K562 (cell line): ENCODE data around the gene OR2AT4. TPM values are rescaled to one million over a fixed set of nuclear protein-coding genes. Genes with fewer than 3 reads are reported as not detected.
"Not testable (repeated sequence)": the region's sequence is repeated elsewhere in the genome, so short reads cannot be mapped to it uniquely, and the experiment has no call there.

Source experiments
- ATAC-seq: fragments of 200-7000 bp; cut with Tn5 transposase; 3 replicates; pipeline ENCODE4 v1.9.1; 2020; ENCODE audit warnings: moderate library complexity
- BruUV-seq: library from RNA; stranded (reverse); fragments of 400-500 nt; replicated peaks from 2 replicates; lab custom pipeline; 2021; lab: Mats Ljungman, UMichigan
- CTCF ChIA-PET: fragments of 300-600 bp; formaldehyde crosslinking; extraction: SDS; loops from one replicate; lab custom pipeline; 2021; ENCODE audit warnings: low intra/inter-chr PET ratio; lab: Yijun Ruan, JAX
- POLR2A ChIA-PET: fragments of 300-600, 350-650 bp; sonication (Branson Sonifier 250); formaldehyde crosslinking; extraction: SDS; loops from one replicate; lab custom pipeline; 2021; ENCODE audit warnings: antibody characterized with exemption, inconsistent platforms; lab: Yijun Ruan, JAX
- DNase-seq, 4 experiments: peaks; one replicate each; pipeline versions ENCODE4 v3.0.0 to v3.0.0-alpha.2; 2011 to 2018; ENCODE audit warnings: low spot score in 3 of 4, mixed read lengths in 3 of 4; ENCODE audit errors: extremely low read depth in 1 of 4
- FAIRE-seq: peaks from 2 replicates; lab custom pipeline; 2011; peaks lifted over from hg19 to GRCh38; lab: Jason Lieb, UNC
- H2AFZ ChIP-seq: 2 replicates; pipeline ENCODE4 v1.6.0; 2011; ENCODE audit warnings: low read depth, low read length, control low read depth, inconsistent platforms
- H3K27ac ChIP-seq: fragments of 200-600 bp; 3 replicates; pipeline ENCODE4 v1.8.0; 2011; ENCODE audit warnings: low read depth, mild to moderate bottlenecking, control low read depth, inconsistent platforms, low read length, moderate library complexity, mixed read lengths; ENCODE audit errors: extremely low read depth
- H3K27me3 ChIP-seq, 2 experiments: fragments of 300-600 bp in 1 of 2; 2 replicates in 1 of 2; 3 replicates in 1 of 2; pipeline versions ENCODE4 v1.6.0 to v1.8.0; 2011; ENCODE audit warnings: inconsistent platforms in 2 of 2, low read length in 2 of 2, mild to moderate bottlenecking in 1 of 2, mixed read lengths in 1 of 2, moderate library complexity in 1 of 2; ENCODE audit not compliant: control insufficient read depth in 2 of 2, insufficient read depth in 2 of 2
- H3K36me3 ChIP-seq: fragments of 300-600 bp; 3 replicates; pipeline ENCODE4 v1.8.0; 2011; ENCODE audit warnings: mild to moderate bottlenecking, low read length, inconsistent platforms; ENCODE audit not compliant: control insufficient read depth, insufficient read depth
- H3K4me1 ChIP-seq, 2 experiments: fragments of 200-600 bp in 1 of 2; replicated peaks in 1 of 2; 2 replicates in 1 of 2; 3 replicates in 1 of 2; pipeline versions ENCODE4 v1.5.1 to v1.8.0; 2011; ENCODE audit warnings: inconsistent platforms in 2 of 2, low read length in 2 of 2, mild to moderate bottlenecking in 1 of 2, mixed read lengths in 1 of 2, moderate library complexity in 1 of 2; ENCODE audit not compliant: control insufficient read depth in 2 of 2, insufficient read depth in 2 of 2
- H3K4me2 ChIP-seq: 2 replicates; pipeline ENCODE4 v1.6.1; 2011; ENCODE audit warnings: low read length, control low read depth, inconsistent platforms, mixed read lengths; ENCODE audit not compliant: insufficient read depth
- H3K4me3 ChIP-seq: fragments of 200-600 bp; sonication (generic), shearing (Covaris generic); 2 replicates; pipeline ENCODE4 v1.5.1; 2016; ENCODE audit warnings: control low read depth, inconsistent platforms
- H3K79me2 ChIP-seq: fragments of 200-600 bp; 3 replicates; pipeline ENCODE4 v1.8.0; 2011; ENCODE audit warnings: low read length, inconsistent platforms; ENCODE audit not compliant: control insufficient read depth, insufficient read depth
- H3K9ac ChIP-seq, 2 experiments: 2 replicates each; pipeline versions ENCODE4 v1.6.0 to v1.6.1; 2011; ENCODE audit warnings: low read depth in 2 of 2, low read length in 2 of 2, control low read depth in 1 of 2, inconsistent platforms in 1 of 2, mild to moderate bottlenecking in 1 of 2, mixed read lengths in 1 of 2; ENCODE audit not compliant: insufficient read depth in 1 of 2
- H3K9me1 ChIP-seq: one replicate; pipeline ENCODE4 v1.6.0; 2011; ENCODE audit warnings: inconsistent platforms, mild to moderate bottlenecking, low read length, moderate library complexity; ENCODE audit not compliant: control insufficient read depth, insufficient read depth
- H3K9me3 ChIP-seq: replicated peaks from 2 replicates; pipeline ENCODE4 v1.5.1; 2011; ENCODE audit warnings: low read depth, low read length, inconsistent platforms; ENCODE audit not compliant: control insufficient read depth, insufficient read depth
- H4K20me1 ChIP-seq: replicated peaks from 2 replicates; pipeline ENCODE4 v1.6.1; 2011; ENCODE audit warnings: low read length, inconsistent platforms, mixed read lengths; ENCODE audit not compliant: control insufficient read depth, insufficient read depth
- ADNP ChIP-seq: fragments of 200-800 bp; sonication (Bioruptor generic); IDR thresholded peaks from 2 replicates; pipeline ENCODE4 v1.6.1; 2016; ENCODE audit warnings: missing genetic modification characterization, missing compliant biosample characterization
- BCOR ChIP-seq: fragments of 450-650 bp; IDR thresholded peaks from 2 replicates; pipeline ENCODE4 v1.6.1; 2016
- CBX3 ChIP-seq, 2 experiments: IDR thresholded peaks; 1 replicate in 1 of 2; 2 replicates in 1 of 2; pipeline ENCODE4 v1.6.1; 2012; ENCODE audit warnings: inconsistent platforms in 2 of 2, low read length in 2 of 2, borderline replicate concordance in 1 of 2, control low read depth in 1 of 2
- HDAC1 ChIP-seq, 2 experiments: fragments of 450-650 bp; IDR thresholded peaks; 2 replicates each; pipeline ENCODE4 v1.6.1; 2016 to 2017; ENCODE audit warnings: inconsistent platforms in 1 of 2, mild to moderate bottlenecking in 1 of 2, moderate library complexity in 1 of 2
- ID3 ChIP-seq, 2 experiments: fragments of 250-450 bp in 1 of 2; fragments of 450-650 bp in 1 of 2; sonication (Bioruptor Pico) in 1 of 2; IDR thresholded peaks; 2 replicates each; pipeline versions ENCODE4 v1.6.1 to v1.8.0; 2016 to 2021; ENCODE audit warnings: mild to moderate bottlenecking in 2 of 2, moderate library complexity in 2 of 2, missing compliant biosample characterization in 1 of 2, missing genetic modification characterization in 1 of 2
- KDM1A ChIP-seq, 2 experiments: fragments of 450-650 bp; IDR thresholded peaks; 2 replicates each; pipeline ENCODE4 v1.6.1; 2016; ENCODE audit warnings: mild to moderate bottlenecking in 2 of 2
- POLR2H ChIP-seq: IDR thresholded peaks from 2 replicates; pipeline ENCODE4 v1.6.1; 2016; ENCODE audit warnings: missing genetic modification characterization, low read depth, mild to moderate bottlenecking, control low read depth, missing compliant biosample characterization, moderate library complexity
- RBM25 ChIP-seq: fragments of 200-400 bp; formaldehyde crosslinking; IDR thresholded peaks from 2 replicates; pipeline ENCODE4 v1.6.1; 2018; ENCODE audit warnings: low read length, low read depth, moderate library complexity; ENCODE audit not compliant: severe bottlenecking
- RCOR1 ChIP-seq, 2 experiments: IDR thresholded peaks; 2 replicates each; pipeline ENCODE4 v1.6.1; 2012; ENCODE audit warnings: low read depth in 2 of 2, low read length in 2 of 2, borderline replicate concordance in 1 of 2, improper control_type of control experiment in 1 of 2
- SMARCA5 ChIP-seq: fragments of 450-650 bp; IDR thresholded peaks from 2 replicates; pipeline ENCODE4 v1.6.1; 2016
- TEAD4 ChIP-seq, 2 experiments: sonication (generic) in 1 of 2; formaldehyde crosslinking in 1 of 2; IDR thresholded peaks; 2 replicates each; pipeline versions ENCODE4 v1.6.1 to v1.8.0; 2012 to 2022; ENCODE audit warnings: borderline replicate concordance in 1 of 2, inconsistent platforms in 1 of 2, low read length in 1 of 2, mild to moderate bottlenecking in 1 of 2, missing genetic modification reagents in 1 of 2
- ZBTB43 ChIP-seq: sonication (generic); formaldehyde crosslinking; IDR thresholded peaks from 2 replicates; pipeline ENCODE4 v1.8.0; 2023; ENCODE audit warnings: mild to moderate bottlenecking, missing genetic modification reagents
- ZBTB7A ChIP-seq: IDR thresholded peaks from 2 replicates; pipeline ENCODE4 v1.6.1; 2011; ENCODE audit warnings: low read depth, mild to moderate bottlenecking, low read length, moderate library complexity, borderline replicate concordance; ENCODE audit not compliant: control insufficient read depth
- ZNF146 ChIP-seq: IDR thresholded peaks from one replicate; pipeline ENCODE4 v1.6.1; 2018; ENCODE audit warnings: missing compliant biosample characterization; ENCODE audit not compliant: unreplicated experiment
- ZNF197 ChIP-seq: fragments of 200-800 bp; sonication (Bioruptor generic); IDR thresholded peaks from 2 replicates; pipeline ENCODE4 v1.6.1; 2016; ENCODE audit warnings: low read depth, missing genetic modification characterization, missing compliant biosample characterization
- ZNF830 ChIP-seq: fragments of 250-450 bp; sonication (Bioruptor Pico); IDR thresholded peaks from 2 replicates; pipeline ENCODE4 v1.5.0; 2021; ENCODE audit warnings: mild to moderate bottlenecking
- WGBS: fragments of 100-300 bp; shearing (Covaris generic); methylation state at CpG from one replicate; pipeline ENCODE4 v1.1.6; 2016; ENCODE audit warnings: low coverage, mixed read lengths; ENCODE audit not compliant: insufficient coverage; ENCODE audit errors: missing lambda C conversion rate; 5-methylcytosine and 5-hydroxymethylcytosine counted together
- in situ Hi-C: fragments of 300-500 bp; cut with MboI; formaldehyde crosslinking; loops from 4 replicates; pipeline ENCODE4 v1.15.0; 2018; ENCODE audit warnings: inconsistent platforms, mixed read lengths
- intact Hi-C: fragments of 100-400 bp; cut with micrococcal nuclease; formaldehyde crosslinking; loops from 2 replicates; pipeline ENCODE4 v1.14.2; 2022
- polyA plus RNA-seq, 8 experiments: library from polyadenylated mRNA; depleted of rRNA in 4 of 8; stranded (reverse) in 5 of 8; unstranded in 3 of 8; fragments of >200 nt; fragmentation: Nextera tagmentation in 2 of 8; fragmentation: Illumina TruSeq in 1 of 8; extraction: Ambion mirVana in 2 of 8; extraction: Trizol in 1 of 8; gene quantifications; 2 replicates each; pipeline versions ENCODE4 v1.2.1 to v1.2.3, GENCODE V29; 2011 to 2014; ENCODE audit warnings: inconsistent platforms in 1 of 8, missing spikeins in 1 of 8
- total RNA-seq, 7 experiments: library from RNA; depleted of rRNA in 6 of 7; stranded (reverse); fragments of >200 nt in 6 of 7; fragmentation: Illumina TruSeq in 2 of 7; extraction: Trizol in 2 of 7; gene quantifications; 2 replicates each; pipeline versions ENCODE4 v1.2.1 to v1.2.3, GENCODE V29; 2011 to 2021; ENCODE audit warnings: low replicate concordance in 1 of 7

OR2AT4 gene
- total and polyA plus RNA-seq, 9 of the 15 experiments (the other 6 are each of a cell fraction or from before 2014, with no cell fraction given), result 0.86 to 3.1 (median 2.0) TPM

DNA sequence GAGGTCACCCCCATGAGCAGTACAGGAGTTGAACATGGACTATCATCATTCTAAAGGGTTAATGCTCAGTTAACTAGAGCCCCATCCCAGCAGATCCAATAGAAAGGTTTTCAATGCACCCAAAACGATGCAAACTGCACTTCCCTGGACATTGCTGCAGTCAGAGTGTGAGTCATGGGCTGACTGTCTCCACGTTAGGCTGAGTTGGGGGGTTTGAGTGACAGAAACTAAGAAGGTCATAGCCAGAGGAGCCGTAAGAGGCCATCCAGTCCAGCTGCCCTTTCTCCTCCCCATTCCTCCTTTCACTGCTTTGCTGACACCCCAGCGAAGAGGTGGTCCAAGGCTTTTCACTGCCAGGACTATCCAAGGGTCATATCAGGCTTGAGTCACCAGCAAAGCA lies 10.5 kb upstream of the OR2AT4 start (continued):
- TF ChIP-seq ZBTB43 (CRISPR knock-in tag), result no peak
- no peak for TF ChIP-seq TEAD4 (IDR thresholded peaks at IDR 0.05; ENCODE audit: low read length)
- TF ChIP-seq TEAD4 (CRISPR knock-in tag; IDR thresholded peaks at IDR 0.05; ENCODE audit: borderline replicate concordance), result no peak
- TF ChIP-seq ZBTB7A, result 0 out of 2 replicates have a peak, but pooled peaks have one; percentile 15
- TF ChIP-seq ZNF830 (CRISPR knock-in tag), result no peak

DNA sequence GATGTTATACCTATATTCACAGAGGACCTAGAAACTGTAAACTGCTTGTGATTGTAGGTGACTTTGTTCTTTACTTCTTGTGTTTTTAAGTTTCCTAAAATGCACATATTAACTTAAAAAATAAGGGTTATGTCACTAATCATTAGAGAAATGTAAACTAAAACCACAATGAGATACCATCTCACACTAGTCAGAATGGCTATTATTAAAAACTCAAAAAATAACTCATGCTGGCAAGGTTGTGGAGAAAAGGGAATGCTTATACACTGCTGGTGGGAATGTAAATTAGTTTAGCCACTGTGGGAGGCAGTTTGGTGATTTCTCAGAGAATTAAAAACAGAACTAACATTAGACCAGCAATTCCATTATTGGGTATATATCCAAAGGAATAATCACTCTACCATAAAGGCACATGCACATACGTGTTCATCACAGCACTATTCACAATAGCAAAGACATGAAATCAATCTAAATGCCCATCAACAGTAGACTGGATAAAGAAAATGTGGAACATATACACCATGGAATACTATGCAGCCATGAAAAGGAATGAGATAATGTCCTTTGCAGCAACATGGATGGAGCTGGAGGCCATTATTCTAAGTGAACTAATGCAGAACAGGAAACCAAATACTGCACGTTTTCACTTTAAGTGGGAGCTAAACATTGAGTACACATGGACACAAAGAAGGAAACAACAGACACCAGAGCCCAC lies 9.4 kb upstream of the OR2AT4 start:
- H3K9me3 ChIP-seq; H3K4me3 ChIP-seq; BruUV-seq; ATAC-seq; H4K20me1 ChIP-seq; H3K9me1 ChIP-seq; H3K27me3 ChIP-seq; H3K36me3 ChIP-seq; H3K4me2 ChIP-seq; FAIRE-seq; DNase-seq; in situ Hi-C loops; TF ChIP-seq ID3 (CRISPR knock-in tag; IDR thresholded peaks at IDR 0.05): not testable (repeated sequence)
- Histone ChIP-seq H3K79me2 (peaks cover 48% of the 10 kb centered on the region), H2AFZ (peak overlapping the region; percentile 89), H3K9ac (peak overlapping the region in 1 of 2 experiments; percentile 34; a peak in 1 of 4 replicates), H3K27ac (peak overlapping the region; percentile 69; the same call in 1 of the 3 replicates), H3K4me1 (peaks cover 17 to 22% of the 10 kb centered on the region in 2 experiments; a peak in 4 of 5 replicates)
- 53% methylated on average over 2 of the region's 2 CpGs for WGBS
- CTCF ChIA-PET, result interaction anchor here (0.7 kb wide), 1 partner anchor 70 kb away, joined by 5 read pairs; no protein-coding TSS in a partner anchor
- peak; percentile 100 for TF ChIP-seq ZNF146
- TF ChIP-seq BCOR, result peak; percentile 96
- TF ChIP-seq SMARCA5, result 0 out of 2 replicates have a peak, but pooled peaks have one; percentile 67
- TF ChIP-seq ID3 (tag; IDR thresholded peaks at IDR 0.05), result peak; percentile 8; the same call in 1 of the 2 replicates
- TF ChIP-seq ADNP, result peak; percentile 79; the same call in 1 of the 2 replicates
- TF ChIP-seq POLR2H (tag), result peak; percentile 56; the same call in 1 of the 2 replicates
- 0 out of 4 replicates have a peak, but pooled peaks of 1 of the 2 experiments have one; percentile 30 for TF ChIP-seq HDAC1 (IDR thresholded peaks at IDR 0.05)
- 0 out of 2 replicates have a peak, but pooled peaks have one; percentile 3 for TF ChIP-seq ZNF197
- peak; percentile 81 for TF ChIP-seq RBM25
- 0 out of 3 replicates have a peak, but pooled peaks of 1 of the 2 experiments have one; percentile 34 for TF ChIP-seq CBX3 (IDR thresholded peaks at IDR 0.05; ENCODE audit: borderline replicate concordance in 1 of 2, low read length in 2 of 2)
- TF ChIP-seq RCOR1 (IDR thresholded peaks at IDR 0.05; ENCODE audit: borderline replicate concordance in 1 of 2, low read depth in 2 of 2, low read length in 2 of 2), result peak in 1 of 2 experiments; percentile 32; a peak in 1 of 4 replicates
- TF ChIP-seq KDM1A (IDR thresholded peaks at IDR 0.05), result peak; percentile 32 to 77; a peak in 3 of 4 replicates
- POLR2A ChIA-PET, result interaction anchor here (0.5 to 1.3 kb wide), 4 partner anchors 7 to 71 kb away, joined by 3 to 4 read pairs (median 4); no protein-coding TSS in a partner anchor
- intact Hi-C loops, result loop anchor here (5.0 kb wide), 1 partner anchor 34 kb away; no protein-coding TSS in a partner anchor
